ACHN (cell line): ENCODE measurements around the gene TMEM150A.
A peak's percentile ranks its signal among the peaks of the same experiment; 100 is the strongest.
"Not testable (repeated sequence)": the region's sequence is repeated elsewhere in the genome, so short reads cannot be mapped to it uniquely, and the experiment has no call there.

Experiments used
- DNase-seq: peaks from one replicate; pipeline ENCODE4 v3.0.0-alpha.2; 2015
- in situ Hi-C: cut with HindIII; loops from 2 replicates; pipeline ENCODE4 v1.10.0; 2017; ENCODE audit warnings: low sequenced_read_pairs, low pct_ligation_motif_present, low pct_unique_long_range_greater_than_20kb

TMEM150A gene

GRCh38 chr2:85614757-85615156, 12.3 kb upstream of the TMEM150A start:
- in situ Hi-C loops, DNase-seq: not testable (repeated sequence)

- DNase-seq = no peak
- in situ Hi-C loops = no loop called here
Observed at GRCh38 chr2:85613717-85614515, 11.4 kb upstream of the TMEM150A start.

- peak; percentile 91 for DNase-seq
- in situ Hi-C loops = no loop called here
Observed at GRCh38 chr2:85611705-85612587, 9.4 kb upstream of the TMEM150A start, which contains the start of gene C2orf68. C2orf68 (minus strand) TSS chr2:85612066; CDS start chr2:85611984, 82 bp downstream.

GRCh38 chr2:85611217-85611704, 8.8 kb upstream of the TMEM150A start:
- DNase-seq = no peak
- in situ Hi-C loops = no loop called here

- DNase-seq = no peak
- in situ Hi-C loops = no loop called here
Observed at GRCh38 chr2:85607268-85608215, 5.0 kb upstream of the TMEM150A start.

GRCh38 chr2:85606116-85606455, 3.6 kb upstream of the TMEM150A start:
- in situ Hi-C loops = no loop called here
- DNase-seq = no peak

- DNase-seq = no peak
- in situ Hi-C loops = no loop called here
Observed at GRCh38 chr2:85605406-85606115, 3.1 kb upstream of the TMEM150A start.

- in situ Hi-C loops = no loop called here
- no peak for DNase-seq
Observed at GRCh38 chr2:85604568-85605339, 2.3 kb upstream of the TMEM150A start.

GRCh38 chr2:85604133-85604444, 1.6 kb upstream of the TMEM150A start:
- DNase-seq, in situ Hi-C loops: not testable (repeated sequence)

GRCh38 chr2:85601771-85602475, 575 bp downstream of the TMEM150A start:
- in situ Hi-C loops = no loop called here
- DNase-seq = peak; percentile 50

GRCh38 chr2:85600951-85601770, 1.3 kb downstream of the TMEM150A start:
- in situ Hi-C loops = no loop called here
- DNase-seq = no peak

GRCh38 chr2:85600235-85600575, 2.3 kb downstream of the TMEM150A start:
- in situ Hi-C loops = no loop called here
- DNase-seq = no peak

GRCh38 chr2:85599468-85600234, 2.8 kb downstream of the TMEM150A start:
- DNase-seq = no peak
- in situ Hi-C loops = no loop called here

GRCh38 chr2:85598594-85599340, 3.7 kb downstream of the TMEM150A start:
- DNase-seq = no peak
- in situ Hi-C loops = no loop called here

- in situ Hi-C loops = no loop called here
Observed at GRCh38 chr2:85597241-85597640, 5.3 kb downstream of the TMEM150A start.

More at GRCh38 chr2:85597241-85597640, 5.3 kb downstream of the TMEM150A start:
- no peak for DNase-seq
